Measurements from ENCODE around the gene SPIN4.

The SPIN4 gene

DNA sequence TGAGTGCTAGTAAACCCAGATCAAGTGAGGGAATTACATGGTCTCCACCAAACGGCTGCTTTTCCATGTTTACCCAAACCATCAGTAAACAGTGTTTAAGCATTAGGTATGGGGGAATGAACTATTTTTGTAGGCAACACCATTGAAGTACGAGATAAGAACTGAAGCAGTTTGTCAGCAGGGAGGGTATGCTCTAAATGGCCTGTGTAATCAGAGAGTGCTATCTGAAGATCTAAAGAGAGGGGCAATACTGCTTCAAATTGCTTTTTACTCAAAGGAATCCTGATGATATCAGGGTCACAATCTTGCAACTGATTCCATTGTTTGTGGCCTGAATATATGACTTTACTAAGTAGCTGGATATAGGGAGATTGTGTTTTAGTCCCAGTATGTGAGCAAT is 10.4 kb upstream of the SPIN4 start:
- no peak overlapping the region for H3K4me3 ChIP-seq (ENCODE audit: low read depth, low read length)
- TF ChIP-seq, protein P1, sequence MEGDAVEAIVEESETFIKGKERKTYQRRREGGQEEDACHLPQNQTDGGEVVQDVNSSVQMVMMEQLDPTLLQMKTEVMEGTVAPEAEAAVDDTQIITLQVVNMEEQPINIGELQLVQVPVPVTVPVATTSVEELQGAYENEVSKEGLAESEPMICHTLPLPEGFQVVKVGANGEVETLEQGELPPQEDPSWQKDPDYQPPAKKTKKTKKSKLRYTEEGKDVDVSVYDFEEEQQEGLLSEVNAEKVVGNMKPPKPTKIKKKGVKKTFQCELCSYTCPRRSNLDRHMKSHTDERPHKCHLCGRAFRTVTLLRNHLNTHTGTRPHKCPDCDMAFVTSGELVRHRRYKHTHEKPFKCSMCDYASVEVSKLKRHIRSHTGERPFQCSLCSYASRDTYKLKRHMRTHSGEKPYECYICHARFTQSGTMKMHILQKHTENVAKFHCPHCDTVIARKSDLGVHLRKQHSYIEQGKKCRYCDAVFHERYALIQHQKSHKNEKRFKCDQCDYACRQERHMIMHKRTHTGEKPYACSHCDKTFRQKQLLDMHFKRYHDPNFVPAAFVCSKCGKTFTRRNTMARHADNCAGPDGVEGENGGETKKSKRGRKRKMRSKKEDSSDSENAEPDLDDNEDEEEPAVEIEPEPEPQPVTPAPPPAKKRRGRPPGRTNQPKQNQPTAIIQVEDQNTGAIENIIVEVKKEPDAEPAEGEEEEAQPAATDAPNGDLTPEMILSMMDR (IDR thresholded peaks at IDR 0.05; ENCODE audit: insufficient read depth, low read depth, low read length, missing control alignments), result no peak
- no peak for DNase-seq (ENCODE audit: low read depth)

DNA sequence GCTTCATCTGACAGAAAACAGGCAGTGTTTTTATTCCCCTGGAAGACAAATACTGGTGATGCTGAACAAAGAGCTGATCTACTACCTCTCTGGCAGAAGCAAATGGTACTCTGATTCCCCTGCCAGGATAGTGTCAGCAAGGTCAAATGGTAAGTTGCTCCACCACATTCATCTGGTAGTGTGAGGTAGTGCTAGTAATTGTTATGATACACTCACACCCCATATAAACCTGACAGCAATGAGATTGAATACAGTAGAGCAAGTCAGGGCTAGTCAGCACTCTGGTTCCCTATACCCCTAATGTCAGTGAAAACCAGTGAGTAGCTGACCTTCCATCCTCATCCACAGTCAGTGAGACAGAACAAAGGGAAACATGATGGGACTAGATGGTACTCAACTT is 3.4 kb upstream of the SPIN4 start:
- TF ChIP-seq, protein P1 (IDR thresholded peaks at IDR 0.05; ENCODE audit: insufficient read depth, low read depth, low read length, missing control alignments), result no peak

DNA sequence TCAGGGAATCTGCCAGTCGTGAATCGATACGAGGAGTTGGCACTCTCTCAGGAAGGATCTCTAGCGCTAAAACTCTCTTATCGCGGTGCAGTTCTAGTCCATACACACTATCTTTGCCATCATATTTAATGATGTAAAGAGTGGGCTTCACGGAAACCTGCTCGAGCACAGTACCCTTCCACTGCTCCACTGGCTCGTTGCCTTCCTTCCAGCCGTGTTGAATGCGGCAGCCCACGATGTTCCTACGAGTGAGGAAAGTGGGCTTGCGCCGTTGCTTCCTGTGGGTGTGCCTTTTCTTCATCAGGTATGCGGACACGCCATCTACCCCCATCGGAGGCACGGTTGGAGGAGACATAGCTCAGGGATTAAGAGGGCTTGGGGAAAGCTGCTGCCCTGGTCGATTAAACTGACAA is 661 bp downstream of the SPIN4 start:
- peak overlapping the region; percentile 81 for H3K4me3 ChIP-seq (ENCODE audit: low read depth, low read length)
- DNase-seq (ENCODE audit: low read depth), result peak; percentile 46
- TF ChIP-seq, protein P1 (IDR thresholded peaks at IDR 0.05; ENCODE audit: insufficient read depth, low read depth, low read length, missing control alignments), result no peak

More for the DNA sequence above, 3.4 kb upstream of the SPIN4 start:
- DNase-seq (ENCODE audit: low read depth), result no peak
- no peak overlapping the region for H3K4me3 ChIP-seq (ENCODE audit: low read depth, low read length)

DNA sequence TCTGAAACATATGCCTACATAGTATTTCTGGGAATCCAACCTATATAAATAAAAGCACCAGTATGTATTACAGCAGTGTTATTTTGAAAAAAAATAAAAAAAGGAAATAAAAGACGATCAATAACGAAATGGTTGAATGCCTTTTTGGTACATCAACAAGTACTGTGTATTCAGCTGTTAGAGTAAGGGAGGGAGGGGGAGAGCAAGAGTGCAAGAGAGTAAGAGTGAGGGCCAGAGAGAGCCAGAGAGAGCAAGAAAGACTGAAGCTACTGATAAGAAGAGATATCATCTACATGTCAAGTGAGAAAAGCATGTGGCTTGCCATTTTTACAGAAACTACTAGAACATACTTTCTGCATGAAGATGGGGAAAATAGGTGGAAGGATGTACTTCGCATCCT is 1.8 kb downstream of the SPIN4 start:
- TF ChIP-seq, protein P1 (IDR thresholded peaks at IDR 0.05; ENCODE audit: insufficient read depth, low read depth, low read length, missing control alignments), result no peak
- H3K4me3 ChIP-seq (ENCODE audit: low read depth, low read length), result peak overlapping the region; percentile 81; the same call in 1 of the 2 replicates
- peak; percentile 3 for DNase-seq (ENCODE audit: low read depth)

DNA sequence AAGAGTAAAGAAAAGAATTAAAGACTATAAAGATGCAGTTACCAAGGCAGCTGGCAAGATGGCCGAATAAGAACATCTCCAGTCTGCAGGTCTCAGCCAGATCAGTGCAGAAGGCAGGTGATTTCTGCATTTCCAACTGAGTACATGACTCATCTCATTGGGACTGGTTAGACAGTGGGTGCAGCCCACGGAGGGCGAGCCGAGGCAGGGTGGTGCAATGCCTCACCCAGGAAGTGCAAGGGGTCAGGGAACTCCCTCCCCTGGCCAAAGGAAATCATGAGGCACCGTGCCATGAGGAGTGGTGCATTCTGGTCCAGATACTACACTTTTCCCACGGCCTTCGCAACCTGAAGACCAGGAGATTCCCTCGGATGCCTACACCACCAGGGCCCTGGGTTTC is 20.5 kb downstream of the SPIN4 start:
- no peak overlapping the region for H3K4me3 ChIP-seq (ENCODE audit: low read depth, low read length)
- DNase-seq (ENCODE audit: low read depth), result no peak
- TF ChIP-seq, protein P1 (IDR thresholded peaks at IDR 0.05; ENCODE audit: insufficient read depth, low read depth, low read length, missing control alignments), result no peak

DNA sequence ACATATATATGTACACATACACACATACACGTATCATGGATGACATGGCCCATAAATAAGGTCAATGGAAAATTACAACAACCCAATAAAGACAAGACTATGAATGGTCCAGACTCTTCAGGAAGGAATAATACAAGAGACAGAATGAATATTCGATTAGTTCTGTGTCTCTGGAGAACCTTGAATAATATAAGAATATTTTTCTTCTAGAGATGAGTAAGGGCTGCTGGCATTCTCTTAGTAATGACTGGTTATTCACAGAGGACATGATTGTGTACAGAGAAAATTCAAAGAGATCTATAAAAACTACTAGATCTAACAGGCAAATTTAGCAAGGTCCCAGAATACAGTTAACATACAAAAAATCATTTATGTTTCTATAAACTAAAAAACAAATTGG is 23.3 kb downstream of the SPIN4 start:
- TF ChIP-seq, protein P1 (IDR thresholded peaks at IDR 0.05; ENCODE audit: insufficient read depth, low read depth, low read length, missing control alignments), result no peak
- no peak for DNase-seq (ENCODE audit: low read depth)

DNA sequence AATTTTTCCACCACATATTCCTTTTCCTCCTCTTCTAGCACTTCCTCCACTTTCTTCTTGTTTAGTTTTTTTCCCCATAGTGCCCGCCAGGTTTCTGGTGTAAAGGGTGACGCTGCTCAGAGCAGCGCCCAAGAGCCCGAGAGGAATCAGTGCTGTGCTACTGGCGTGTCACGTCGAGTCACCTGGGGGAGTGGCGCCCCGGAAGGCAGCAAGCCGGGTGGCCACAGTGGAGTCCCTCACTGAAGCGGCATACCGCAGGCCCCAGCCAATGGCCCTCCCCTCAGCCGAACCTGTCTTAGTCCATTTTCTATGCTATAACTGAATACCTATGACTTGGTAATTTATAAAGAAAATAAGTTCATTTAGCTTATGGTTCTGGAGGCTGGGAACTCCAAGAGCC is 51.5 kb downstream of the SPIN4 start:
- no peak overlapping the region for H3K4me3 ChIP-seq (ENCODE audit: low read depth, low read length)
- TF ChIP-seq, protein P1 (IDR thresholded peaks at IDR 0.05; ENCODE audit: insufficient read depth, low read depth, low read length, missing control alignments), result no peak
- DNase-seq (ENCODE audit: low read depth), result no peak

More for the DNA sequence above, 23.3 kb downstream of the SPIN4 start:
- H3K4me3 ChIP-seq (ENCODE audit: low read depth, low read length), result no peak overlapping the region

All from GM12865 (cell line).